HG02588 (cell line): Measurements from ENCODE around the gene BCL2L1.
A peak's percentile ranks its signal among the peaks of the same experiment; 100 is the strongest.
"Not testable (repeated sequence)": the region's sequence is repeated elsewhere in the genome, so short reads cannot be mapped to it uniquely, and the experiment has no call there.

Source experiments
- ATAC-seq: cut with Tn5 transposase; IDR thresholded peaks from one replicate; pipeline ENCODE4 v1.9.1; 2021; ENCODE audit warnings: mild to moderate bottlenecking, moderate library complexity; ENCODE audit not compliant: unreplicated experiment

The BCL2L1 gene

GRCh38 chr20:31722257-31723068 is at the start of gene BCL2L1:
Gene BCL2L1 (minus strand): TSS chr20:31722868. CDS start chr20:31722218, 650 bp downstream.
- no peak for ATAC-seq

- no peak for ATAC-seq
These were observed 47.6 kb upstream of the BCL2L1 start for GRCh38 chr20:31770243-31770642.

GRCh38 chr20:31769681-31770080 is 47.0 kb upstream of the BCL2L1 start:
- ATAC-seq: no peak

- no peak for ATAC-seq
These were observed 45.1 kb upstream of the BCL2L1 start for GRCh38 chr20:31767805-31768204.

GRCh38 chr20:31764641-31765305 is 42.1 kb upstream of the BCL2L1 start:
- ATAC-seq: no peak

- no peak for ATAC-seq
These were observed 38.0 kb upstream of the BCL2L1 start for GRCh38 chr20:31760519-31761240.

GRCh38 chr20:31759836-31760518 is 37.3 kb upstream of the BCL2L1 start:
- ATAC-seq: no peak

GRCh38 chr20:31758991-31759390 is 36.3 kb upstream of the BCL2L1 start:
- no peak for ATAC-seq

- no peak for ATAC-seq
These were observed 35.9 kb upstream of the BCL2L1 start for GRCh38 chr20:31758521-31758920.

GRCh38 chr20:31757254-31757653 is 34.6 kb upstream of the BCL2L1 start:
- ATAC-seq: no peak

GRCh38 chr20:31751126-31751525 is 28.5 kb upstream of the BCL2L1 start:
- no peak for ATAC-seq

GRCh38 chr20:31749223-31749622 is 26.6 kb upstream of the BCL2L1 start:
- ATAC-seq: no peak

GRCh38 chr20:31747640-31748039 is 25.0 kb upstream of the BCL2L1 start:
- no peak for ATAC-seq

- not testable (repeated sequence) for ATAC-seq
These were observed 24.4 kb upstream of the BCL2L1 start for GRCh38 chr20:31747028-31747427.

- ATAC-seq: no peak
These were observed 23.6 kb upstream of the BCL2L1 start for GRCh38 chr20:31746068-31746878.

- no peak for ATAC-seq
These were observed 18.1 kb upstream of the BCL2L1 start for GRCh38 chr20:31740656-31741323.

GRCh38 chr20:31740208-31740607 is 17.5 kb upstream of the BCL2L1 start:
- ATAC-seq: no peak

- no peak for ATAC-seq
These were observed 16.9 kb upstream of the BCL2L1 start for GRCh38 chr20:31739550-31739977.

GRCh38 chr20:31738729-31739549 is 16.3 kb upstream of the BCL2L1 start, which contains the start of gene TPX2:
Gene TPX2 (plus strand): TSS chr20:31739290. CDS start chr20:31757477, 18,187 bp downstream.
- peak; percentile 98 for ATAC-seq
